ENCODE results near the gene PTGR3. TPM values are rescaled to one million over a fixed set of nuclear protein-coding genes. Genes with fewer than 3 reads are reported as not detected.

PTGR3 gene
- total and polyA plus RNA-seq, 3 donors from 2014 or later = 13.9 to 27.9 (median 15.7) TPM

DNA sequence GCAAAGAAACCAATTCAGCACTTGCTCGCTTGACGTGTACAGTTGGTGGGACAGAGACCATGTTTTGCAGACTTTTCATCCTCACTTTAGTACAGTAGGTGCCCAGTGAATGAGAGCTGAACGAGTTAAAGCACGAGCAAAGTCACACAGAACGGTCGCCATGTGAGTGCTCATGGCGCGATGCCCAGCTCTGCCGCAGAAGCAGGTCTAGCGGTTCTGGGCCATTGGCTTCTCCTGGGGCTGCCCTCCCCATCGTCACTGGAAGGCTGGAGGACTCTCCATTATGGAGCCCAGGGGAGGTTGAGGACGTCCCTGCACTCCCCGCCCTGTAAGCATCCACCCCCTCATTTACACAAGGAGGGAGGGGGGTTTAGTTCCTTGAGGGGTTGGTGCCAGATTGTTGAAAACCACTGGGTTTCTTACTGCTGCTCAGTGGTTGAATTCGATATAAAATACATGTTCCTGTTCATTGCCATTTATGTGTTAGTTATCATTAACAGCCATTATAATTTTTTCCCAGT is 24.9 kb downstream of the PTGR3 start:
- DNase-seq = no peak
- Histone ChIP-seq H3K9me3 (no peaks in the 10 kb centered on the region), H3K4me1 (no peaks in the 10 kb centered on the region), H3K27me3 (no peaks in the 10 kb centered on the region), H3K27ac (no peak overlapping the region), H3K36me3 (ENCODE audit: low read depth, missing control alignments) (no peaks in the 10 kb centered on the region), H3K4me3 (no peak overlapping the region)
- intact Hi-C loops (cut with DNase I; ENCODE audit: low total_unique reads) = no loop called here
- WGBS, 2 donors = 96 to 97% methylated on average over 14 of the region's 14 CpGs
- TF ChIP-seq CTCF (IDR thresholded peaks at IDR 0.05) = no peak
- no peak for TF ChIP-seq POLR2A (IDR thresholded peaks at IDR 0.05)

DNA sequence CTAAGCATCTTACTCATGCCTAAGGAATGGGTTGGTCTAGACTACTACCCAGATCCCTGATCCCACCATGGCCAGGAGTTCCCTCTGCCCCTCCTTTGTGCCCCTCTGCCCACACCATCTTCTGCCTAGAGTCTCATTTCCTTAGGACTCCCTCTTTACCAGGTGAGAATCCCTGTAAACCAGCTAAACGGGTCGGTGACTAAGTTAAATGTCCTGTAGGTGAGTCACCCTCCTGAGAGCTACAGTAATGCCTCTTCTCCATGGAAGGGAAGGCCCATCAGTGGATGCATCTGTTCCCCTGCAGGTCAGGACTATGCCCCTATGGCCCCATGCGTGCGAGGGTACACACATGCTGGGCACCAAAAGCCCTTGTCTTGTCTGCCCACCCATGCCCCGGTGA is 25.4 kb downstream of the PTGR3 start:
- no peak overlapping the region for H3K27ac ChIP-seq
- TF ChIP-seq POLR2A (IDR thresholded peaks at IDR 0.05) (no peak), CTCF (IDR thresholded peaks at IDR 0.05) (no peak)
- H3K36me3 ChIP-seq (ENCODE audit: low read depth, missing control alignments) = no peaks in the 10 kb centered on the region
- no peak overlapping the region for H3K4me3 ChIP-seq
- H3K27me3 ChIP-seq = no peaks in the 10 kb centered on the region
- H3K4me1 ChIP-seq = no peaks in the 10 kb centered on the region
- 75 to 93% methylated on average over 5 of the region's 5 CpGs for WGBS, 2 donors
- DNase-seq = no peak
- intact Hi-C loops (cut with DNase I; ENCODE audit: low total_unique reads) = no loop called here
- no peaks in the 10 kb centered on the region for H3K9me3 ChIP-seq

DNA sequence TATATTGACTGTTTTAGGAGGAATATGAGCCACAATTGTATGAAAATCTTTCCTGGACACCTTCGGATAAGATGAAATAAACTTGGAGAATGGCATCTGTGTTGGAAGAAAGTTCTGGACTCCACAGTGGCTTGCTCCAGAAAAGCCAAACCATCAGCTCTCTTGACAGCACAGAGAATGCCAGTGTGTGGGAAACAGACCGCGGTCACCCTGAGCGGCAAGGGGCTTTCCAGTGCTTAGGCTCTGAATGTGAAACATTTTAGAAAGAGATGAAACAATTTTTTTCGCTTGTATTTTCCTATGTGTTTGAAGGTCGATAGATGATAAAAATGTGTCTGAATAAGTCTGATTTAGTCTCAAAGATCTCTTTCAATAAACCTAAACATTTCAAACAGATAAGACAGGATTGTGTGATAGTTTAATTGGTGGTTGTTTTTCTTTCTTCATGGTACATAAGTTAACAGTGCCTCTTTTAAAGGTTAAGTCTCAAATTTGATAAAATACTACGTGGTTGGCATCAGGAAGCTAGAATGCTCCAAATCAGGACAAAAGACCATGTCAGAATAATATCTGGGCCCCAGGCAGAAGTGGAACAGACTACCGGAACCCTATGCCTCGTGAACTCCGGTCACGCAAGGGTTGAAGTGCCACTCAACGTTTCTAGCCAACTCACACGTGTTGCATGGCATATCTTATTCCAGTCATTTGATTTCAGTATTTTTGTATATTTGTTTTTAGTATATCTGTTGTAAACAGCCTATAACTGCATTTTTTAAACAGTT is 28.9 kb downstream of the PTGR3 start:
- H3K36me3 ChIP-seq (ENCODE audit: low read depth, missing control alignments) = no peaks in the 10 kb centered on the region
- intact Hi-C loops (cut with DNase I; ENCODE audit: low total_unique reads) = no loop called here
- no peak overlapping the region for H3K4me3 ChIP-seq
- H3K4me1 ChIP-seq = no peaks in the 10 kb centered on the region
- no peak overlapping the region for H3K27ac ChIP-seq
- no peak for DNase-seq
- no peaks in the 10 kb centered on the region for H3K27me3 ChIP-seq
- no peaks in the 10 kb centered on the region for H3K9me3 ChIP-seq
- no peak for TF ChIP-seq POLR2A (IDR thresholded peaks at IDR 0.05)
- no peak for TF ChIP-seq CTCF (IDR thresholded peaks at IDR 0.05)
- WGBS, 2 donors = 83 to 85% methylated on average over 13 of the region's 13 CpGs

DNA sequence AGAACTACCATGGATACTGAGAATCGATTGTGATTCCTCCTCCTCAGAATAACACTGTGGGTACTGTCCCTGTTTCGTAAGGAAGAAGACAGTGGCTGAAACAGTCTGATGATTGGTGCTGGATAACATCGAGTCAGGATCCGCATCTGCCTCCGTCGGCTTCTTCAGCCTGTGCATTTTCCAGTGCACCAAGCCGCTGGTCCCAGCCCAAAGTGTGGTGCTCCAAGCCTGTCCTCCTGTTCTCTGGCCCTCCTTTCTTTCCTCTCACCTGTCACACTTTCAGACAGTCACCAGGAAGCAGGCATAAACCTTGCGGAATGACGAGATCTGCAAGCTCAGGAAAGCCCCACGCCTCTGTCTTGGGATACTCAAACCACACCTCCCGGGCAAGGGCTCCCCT is 30.6 kb downstream of the PTGR3 start:
- H3K27ac ChIP-seq = no peak overlapping the region
- intact Hi-C loops (cut with DNase I; ENCODE audit: low total_unique reads) = no loop called here
- no peak overlapping the region for H3K4me3 ChIP-seq
- 91 to 93% methylated on average over 11 of the region's 11 CpGs for WGBS, 2 donors
- no peak for DNase-seq
- H3K9me3 ChIP-seq = no peaks in the 10 kb centered on the region
- no peaks in the 10 kb centered on the region for H3K4me1 ChIP-seq
- no peaks in the 10 kb centered on the region for H3K27me3 ChIP-seq
- no peaks in the 10 kb centered on the region for H3K36me3 ChIP-seq (ENCODE audit: low read depth, missing control alignments)
- TF ChIP-seq POLR2A (IDR thresholded peaks at IDR 0.05) (no peak), CTCF (IDR thresholded peaks at IDR 0.05) (no peak)

GRCh38 chr18:75176849-75177248 is 32.1 kb downstream of the PTGR3 start:
- Histone ChIP-seq H3K9me3 (no peaks in the 10 kb centered on the region), H3K36me3 (ENCODE audit: low read depth, missing control alignments) (no peaks in the 10 kb centered on the region), H3K4me3 (no peak overlapping the region), H3K27ac (no peak overlapping the region), H3K27me3 (no peaks in the 10 kb centered on the region), H3K4me1 (no peaks in the 10 kb centered on the region)
- DNase-seq = no peak
- intact Hi-C loops (cut with DNase I; ENCODE audit: low total_unique reads) = no loop called here
- TF ChIP-seq CTCF (IDR thresholded peaks at IDR 0.05) = no peak
- TF ChIP-seq POLR2A (IDR thresholded peaks at IDR 0.05) = no peak
- WGBS, 2 donors = 85 to 87% methylated on average over 8 of the region's 8 CpGs
